ENCODE measurements around the gene HEG1. TPM values are rescaled to one million over a fixed set of nuclear protein-coding genes. Genes with fewer than 3 reads are reported as not detected.

Gene HEG1
- total and polyA plus RNA-seq, 2 of the 4 experiments (the other 2 are of a cell fraction) = 25.6 to 43.4 TPM

DNA sequence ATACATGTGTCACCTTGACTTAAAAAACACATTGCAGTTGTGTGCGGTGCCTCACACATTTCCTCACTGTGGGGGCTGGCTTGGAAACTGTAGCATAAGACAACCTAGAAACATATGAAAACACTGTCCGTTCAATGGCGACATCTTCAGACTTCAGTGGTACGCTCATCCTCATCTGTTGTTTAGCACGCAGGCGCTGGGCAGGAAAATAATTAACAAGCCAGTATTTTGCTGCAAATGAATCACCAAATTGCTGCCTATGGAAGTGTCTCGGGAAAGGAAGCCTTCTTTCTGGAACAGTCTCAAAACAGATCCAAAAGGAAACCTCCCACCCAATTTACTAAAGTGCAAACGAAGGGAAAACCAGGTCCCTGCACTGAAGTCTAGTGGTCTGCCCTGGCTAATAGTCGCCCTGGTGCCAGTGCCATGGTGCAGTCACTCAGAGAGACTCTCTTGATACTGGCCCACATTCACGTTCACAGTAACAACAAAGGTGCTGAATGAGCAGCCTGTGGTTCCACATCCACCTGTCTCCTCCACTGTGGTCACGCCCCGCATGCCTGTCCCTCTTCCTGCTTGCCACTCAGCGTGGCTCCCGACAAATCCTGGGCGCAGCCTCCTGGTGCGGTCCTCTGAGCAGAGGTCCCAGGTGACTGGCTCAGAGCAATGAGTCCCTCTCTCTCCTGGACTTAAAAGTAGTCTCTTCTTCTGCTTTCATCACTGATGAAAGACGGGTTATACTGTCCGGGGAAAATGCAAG lies 85.7 kb downstream of the HEG1 start:
- peaks cover 3 to 6% of the 10 kb centered on the region in 2 experiments; a peak in 1 of 4 replicates for H3K79me1 ChIP-seq (ENCODE audit: low read depth in 1 of 2, low read length in 2 of 2)
- DNase-seq = no peak
- peaks cover 14% of the 10 kb centered on the region for H3K9me1 ChIP-seq (ENCODE audit: insufficient read depth, low read length)
- TF ChIP-seq, protein P1, sequence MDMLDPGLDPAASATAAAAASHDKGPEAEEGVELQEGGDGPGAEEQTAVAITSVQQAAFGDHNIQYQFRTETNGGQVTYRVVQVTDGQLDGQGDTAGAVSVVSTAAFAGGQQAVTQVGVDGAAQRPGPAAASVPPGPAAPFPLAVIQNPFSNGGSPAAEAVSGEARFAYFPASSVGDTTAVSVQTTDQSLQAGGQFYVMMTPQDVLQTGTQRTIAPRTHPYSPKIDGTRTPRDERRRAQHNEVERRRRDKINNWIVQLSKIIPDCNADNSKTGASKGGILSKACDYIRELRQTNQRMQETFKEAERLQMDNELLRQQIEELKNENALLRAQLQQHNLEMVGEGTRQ (IDR thresholded peaks at IDR 0.05; ENCODE audit: low read depth, low read length) = no peak
- TF ChIP-seq MAZ (IDR thresholded peaks at IDR 0.05; ENCODE audit: borderline replicate concordance, low read depth, low read length) (no peak), CHD1 (IDR thresholded peaks at IDR 0.05; ENCODE audit: low read depth, low read length) (no peak), BHLHE40 (IDR thresholded peaks at IDR 0.05; ENCODE audit: low read depth, low read length) (no peak), MXI1 (IDR thresholded peaks at IDR 0.05; ENCODE audit: borderline replicate concordance, low read depth, low read length) (no peak), NFE2L2 (IDR thresholded peaks at IDR 0.05; ENCODE audit: low read depth, low read length) (no peak), RCOR1 (IDR thresholded peaks at IDR 0.05; ENCODE audit: insufficient replicate concordance, low read length) (no peak), CEBPB (IDR thresholded peaks at IDR 0.05; ENCODE audit: low read depth, low read length) (no peak), POLR2A (IDR thresholded peaks at IDR 0.05; ENCODE audit: low read depth, low read length) (no peak), RAD21 (IDR thresholded peaks at IDR 0.05; ENCODE audit: low read length) (no peak), MAFK (IDR thresholded peaks at IDR 0.05; ENCODE audit: low read depth, low read length) (no peak), RFX5 (IDR thresholded peaks at IDR 0.05; ENCODE audit: low read depth, low read length) (no peak), SMC3 (IDR thresholded peaks at IDR 0.05; ENCODE audit: low read depth, low read length) (no peak), FOS (IDR thresholded peaks at IDR 0.05; ENCODE audit: low read depth, low read length) (no peak)
- TF ChIP-seq, protein P2, sequence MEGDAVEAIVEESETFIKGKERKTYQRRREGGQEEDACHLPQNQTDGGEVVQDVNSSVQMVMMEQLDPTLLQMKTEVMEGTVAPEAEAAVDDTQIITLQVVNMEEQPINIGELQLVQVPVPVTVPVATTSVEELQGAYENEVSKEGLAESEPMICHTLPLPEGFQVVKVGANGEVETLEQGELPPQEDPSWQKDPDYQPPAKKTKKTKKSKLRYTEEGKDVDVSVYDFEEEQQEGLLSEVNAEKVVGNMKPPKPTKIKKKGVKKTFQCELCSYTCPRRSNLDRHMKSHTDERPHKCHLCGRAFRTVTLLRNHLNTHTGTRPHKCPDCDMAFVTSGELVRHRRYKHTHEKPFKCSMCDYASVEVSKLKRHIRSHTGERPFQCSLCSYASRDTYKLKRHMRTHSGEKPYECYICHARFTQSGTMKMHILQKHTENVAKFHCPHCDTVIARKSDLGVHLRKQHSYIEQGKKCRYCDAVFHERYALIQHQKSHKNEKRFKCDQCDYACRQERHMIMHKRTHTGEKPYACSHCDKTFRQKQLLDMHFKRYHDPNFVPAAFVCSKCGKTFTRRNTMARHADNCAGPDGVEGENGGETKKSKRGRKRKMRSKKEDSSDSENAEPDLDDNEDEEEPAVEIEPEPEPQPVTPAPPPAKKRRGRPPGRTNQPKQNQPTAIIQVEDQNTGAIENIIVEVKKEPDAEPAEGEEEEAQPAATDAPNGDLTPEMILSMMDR (conservative IDR thresholded peaks at IDR 0.05; ENCODE audit: low read depth, low read length) = no peak
- TF ChIP-seq, protein P3, sequence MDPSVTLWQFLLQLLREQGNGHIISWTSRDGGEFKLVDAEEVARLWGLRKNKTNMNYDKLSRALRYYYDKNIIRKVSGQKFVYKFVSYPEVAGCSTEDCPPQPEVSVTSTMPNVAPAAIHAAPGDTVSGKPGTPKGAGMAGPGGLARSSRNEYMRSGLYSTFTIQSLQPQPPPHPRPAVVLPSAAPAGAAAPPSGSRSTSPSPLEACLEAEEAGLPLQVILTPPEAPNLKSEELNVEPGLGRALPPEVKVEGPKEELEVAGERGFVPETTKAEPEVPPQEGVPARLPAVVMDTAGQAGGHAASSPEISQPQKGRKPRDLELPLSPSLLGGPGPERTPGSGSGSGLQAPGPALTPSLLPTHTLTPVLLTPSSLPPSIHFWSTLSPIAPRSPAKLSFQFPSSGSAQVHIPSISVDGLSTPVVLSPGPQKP (IDR thresholded peaks at IDR 0.05; ENCODE audit: borderline replicate concordance, low read depth, low read length) = no peak
- CTCF ChIA-PET = no interaction called here
- H4K8ac ChIP-seq (ENCODE audit: low read depth in 2 of 2, low read length in 2 of 2) = no peak overlapping the region
- H2AK9ac ChIP-seq (replicated peaks; ENCODE audit: low read depth, low read length, poor library complexity) = no peak overlapping the region
- no peaks in the 10 kb centered on the region for H3K9me3 ChIP-seq (ENCODE audit: control insufficient read depth, insufficient read depth, low read length)
- H2AFZ ChIP-seq (replicated peaks; ENCODE audit: low read length, poor library complexity) = no peak overlapping the region
- no peak overlapping the region for H2BK5ac ChIP-seq (ENCODE audit: low read depth, low read length, poor library complexity, severe bottlenecking)
- POLR2A ChIA-PET (ENCODE audit: unreplicated experiment) = no interaction called here
- H4K91ac ChIP-seq (ENCODE audit: insufficient read depth, low read depth, low read length) = no peak overlapping the region
- no peak overlapping the region for H3K56ac ChIP-seq (ENCODE audit: extremely low read depth, insufficient read depth, low read length)
- H3K4me1 ChIP-seq (ENCODE audit: control insufficient read depth, insufficient read depth, low read length) = peaks cover 1% of the 10 kb centered on the region; the same call in 1 of the 2 replicates
- intact Hi-C loops (cut with micrococcal nuclease) = no loop called here
- H3K4me2 ChIP-seq (ENCODE audit: low read depth, low read length) = no peak overlapping the region
- peaks cover 65% of the 10 kb centered on the region for H3K36me3 ChIP-seq (ENCODE audit: control insufficient read depth, insufficient read depth, low read length)
- no peak overlapping the region for H3K4ac ChIP-seq (ENCODE audit: low read depth, low read length)
- H2BK120ac ChIP-seq (ENCODE audit: low read depth, low read length) = no peak overlapping the region
- 98% methylated on average over 14 of the region's 18 CpGs; no CpG with 5 or more reads in 1 of the 2 experiments for WGBS, 2 experiments (ENCODE audit: extremely low coverage in 2 of 2, insufficient read length in 1 of 2)
- no peak overlapping the region for H2BK20ac ChIP-seq (ENCODE audit: low read depth, low read length)
- H2AK5ac ChIP-seq (ENCODE audit: low read depth, low read length) = no peak overlapping the region
- H3K9ac ChIP-seq (ENCODE audit: low read depth, low read length) = no peak overlapping the region
- H3K4me3 ChIP-seq (ENCODE audit: insufficient read depth, low read depth, low read length) = no peak overlapping the region
- H3K23ac ChIP-seq (ENCODE audit: low read depth, low read length) = no peak overlapping the region
- ATAC-seq (ENCODE audit: low read depth) = no peak
- no TSS peak for BruUV-seq (replicated peaks)
- H4K5ac ChIP-seq (ENCODE audit: low read depth, low read length) = no peak overlapping the region
- no peak overlapping the region for H3K27ac ChIP-seq (ENCODE audit: insufficient read depth, low read length)
- in situ Hi-C loops (cut with MboI; ENCODE audit: low sequenced_read_pairs) = no loop called here
- H3K14ac ChIP-seq (replicated peaks; ENCODE audit: low read depth, low read length) = no peak overlapping the region
- dilution Hi-C loops (cut with HindIII; ENCODE audit: low sequenced_read_pairs, unreplicated experiment) = no loop called here
- H2BK15ac ChIP-seq (ENCODE audit: low read depth, low read length) = no peak overlapping the region
- H3K18ac ChIP-seq (ENCODE audit: low read depth, low read length) = no peak overlapping the region
- H4K20me1 ChIP-seq (ENCODE audit: insufficient read depth, low read length) = no peaks in the 10 kb centered on the region
- no peaks in the 10 kb centered on the region for H3K27me3 ChIP-seq (ENCODE audit: control insufficient read depth, insufficient read depth, low read length)
